ENCODE measurements around the gene CABP5. TPM values are rescaled to one million over a fixed set of nuclear protein-coding genes. Genes with fewer than 3 reads are reported as not detected.

CABP5 gene
- total RNA-seq, 1 donor from 2014 or later = not detected

GRCh38 chr19:48064509-48064908 lies 20.6 kb upstream of the CABP5 start:
- Histone ChIP-seq H3K27me3 (ENCODE audit: control insufficient read depth in 3 of 3, insufficient read depth in 3 of 3, low read length in 3 of 3) (no peaks in the 10 kb centered on the region), H3K4me1 (ENCODE audit: control insufficient read depth in 3 of 3, insufficient read depth in 3 of 3, low read length in 3 of 3) (peaks cover 0 to 9% (median 0%) of the 10 kb centered on the region in 3 donors), H3K9ac (ENCODE audit: low read depth in 1 of 3, low read length in 3 of 3) (no peak overlapping the region), H3K36me3 (ENCODE audit: control insufficient read depth in 3 of 3, insufficient read depth in 3 of 3, low read length in 3 of 3) (peaks cover 30 to 50% (median 40%) of the 10 kb centered on the region in 3 donors), H3K9me3 (ENCODE audit: control insufficient read depth in 3 of 3, low read length in 3 of 3) (no peaks in the 10 kb centered on the region), H3K4me3 (ENCODE audit: low read length in 3 of 3) (no peak overlapping the region), H3K27ac (ENCODE audit: low read depth, low read length) (no peak overlapping the region)

DNA sequence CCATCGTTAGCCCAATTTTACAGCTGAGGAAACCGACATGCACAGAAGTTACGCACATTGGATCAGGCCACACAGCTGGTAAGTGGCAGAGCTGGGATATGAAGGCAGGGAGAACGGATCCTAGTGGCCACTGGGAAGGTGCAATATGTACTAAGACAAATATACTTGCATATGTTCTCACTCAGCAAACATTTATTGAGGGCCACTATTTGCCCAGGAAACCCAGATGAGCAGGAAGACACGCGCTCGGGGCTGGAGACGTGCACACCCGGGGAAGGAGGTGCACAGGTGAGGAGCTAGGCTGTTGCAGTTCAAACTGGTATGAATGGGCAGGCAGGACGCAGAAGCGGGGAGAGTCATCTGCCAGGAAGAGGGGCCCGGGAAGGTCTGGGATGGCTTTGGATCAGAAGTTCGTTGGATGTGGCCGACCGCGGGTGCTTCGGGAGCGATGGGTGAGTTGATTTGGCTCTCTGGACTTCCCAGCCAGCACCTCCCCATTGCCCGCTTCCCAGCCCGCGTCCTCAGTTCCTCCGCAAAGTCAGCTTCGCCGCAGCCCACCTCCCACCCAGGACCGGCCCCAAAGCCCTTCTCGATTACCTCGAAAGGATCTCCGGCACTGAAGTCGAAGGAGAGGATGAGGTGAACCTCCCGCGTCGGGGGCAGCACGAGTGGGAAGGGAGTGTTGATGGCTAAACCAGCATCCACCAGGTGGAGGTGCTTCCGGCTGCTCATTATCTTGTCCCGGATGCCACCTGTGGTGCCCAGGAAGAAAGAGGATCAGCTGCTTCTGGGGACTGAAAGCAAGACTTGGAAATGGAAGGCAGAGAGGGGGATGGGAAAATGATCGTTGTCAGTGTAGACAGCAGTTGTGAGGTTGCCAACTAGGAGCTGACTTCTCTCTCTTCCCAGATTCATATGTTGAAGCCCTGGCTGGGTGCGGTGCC lies 17.8 kb upstream of the CABP5 start:
- Histone ChIP-seq H3K36me3 (ENCODE audit: control insufficient read depth in 3 of 3, insufficient read depth in 3 of 3, low read length in 3 of 3) (peaks cover 18 to 34% (median 33%) of the 10 kb centered on the region in 3 donors), H3K27me3 (ENCODE audit: control insufficient read depth in 3 of 3, insufficient read depth in 3 of 3, low read length in 3 of 3) (no peaks in the 10 kb centered on the region), H3K4me3 (ENCODE audit: low read length in 3 of 3) (no peak overlapping the region), H3K9ac (ENCODE audit: low read depth in 1 of 3, low read length in 3 of 3) (no peak overlapping the region), H3K27ac (ENCODE audit: low read depth, low read length) (no peak overlapping the region), H3K4me1 (ENCODE audit: control insufficient read depth in 3 of 3, insufficient read depth in 3 of 3, low read length in 3 of 3) (peaks cover 0 to 4% (median 0%) of the 10 kb centered on the region in 3 donors), H3K9me3 (ENCODE audit: control insufficient read depth in 3 of 3, low read length in 3 of 3) (no peaks in the 10 kb centered on the region)

DNA sequence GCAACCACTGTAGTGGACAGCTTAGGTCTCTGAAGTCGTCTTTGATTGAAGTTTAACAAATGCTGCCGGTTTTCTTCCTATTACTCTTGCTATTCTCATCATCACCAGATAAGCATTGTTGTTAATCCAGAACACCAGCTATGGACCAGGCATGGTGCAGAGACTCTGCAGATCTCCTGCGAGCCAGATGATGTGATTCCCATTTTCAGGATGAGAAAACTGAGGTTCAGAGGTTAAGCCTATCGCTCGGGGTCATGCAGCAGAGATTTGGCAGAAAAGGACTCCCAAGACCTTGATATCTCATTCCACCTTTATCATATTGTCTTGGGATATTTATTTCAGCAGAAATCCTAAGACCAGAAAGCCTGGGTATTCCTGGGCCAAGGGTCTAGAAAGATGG lies 16.5 kb upstream of the CABP5 start:
- H3K27ac ChIP-seq (ENCODE audit: low read depth, low read length) = no peak overlapping the region
- peaks cover 12 to 27% (median 27%) of the 10 kb centered on the region in 3 donors for H3K36me3 ChIP-seq (ENCODE audit: control insufficient read depth in 3 of 3, insufficient read depth in 3 of 3, low read length in 3 of 3)
- no peak overlapping the region for H3K4me3 ChIP-seq (ENCODE audit: low read length in 3 of 3)
- peaks cover 0 to 4% (median 0%) of the 10 kb centered on the region in 3 donors for H3K4me1 ChIP-seq (ENCODE audit: control insufficient read depth in 3 of 3, insufficient read depth in 3 of 3, low read length in 3 of 3)
- H3K27me3 ChIP-seq (ENCODE audit: control insufficient read depth in 3 of 3, insufficient read depth in 3 of 3, low read length in 3 of 3) = no peaks in the 10 kb centered on the region
- no peak overlapping the region for H3K9ac ChIP-seq (ENCODE audit: low read depth in 1 of 3, low read length in 3 of 3)
- no peaks in the 10 kb centered on the region for H3K9me3 ChIP-seq (ENCODE audit: control insufficient read depth in 3 of 3, low read length in 3 of 3)

GRCh38 chr19:48059331-48059730 lies 15.5 kb upstream of the CABP5 start:
- Histone ChIP-seq H3K4me3 (ENCODE audit: low read length in 3 of 3) (no peak overlapping the region), H3K27ac (ENCODE audit: low read depth, low read length) (no peak overlapping the region), H3K4me1 (ENCODE audit: control insufficient read depth in 3 of 3, insufficient read depth in 3 of 3, low read length in 3 of 3) (peaks cover 0 to 4% (median 0%) of the 10 kb centered on the region in 3 donors), H3K36me3 (ENCODE audit: control insufficient read depth in 3 of 3, insufficient read depth in 3 of 3, low read length in 3 of 3) (peaks cover 18 to 30% (median 28%) of the 10 kb centered on the region in 3 donors), H3K27me3 (ENCODE audit: control insufficient read depth in 3 of 3, insufficient read depth in 3 of 3, low read length in 3 of 3) (no peaks in the 10 kb centered on the region), H3K9me3 (ENCODE audit: control insufficient read depth in 3 of 3, low read length in 3 of 3) (no peaks in the 10 kb centered on the region), H3K9ac (ENCODE audit: low read depth in 1 of 3, low read length in 3 of 3) (no peak overlapping the region)

- H3K36me3 ChIP-seq (ENCODE audit: control insufficient read depth in 3 of 3, insufficient read depth in 3 of 3, low read length in 3 of 3) = peaks cover 41 to 53% (median 50%) of the 10 kb centered on the region in 3 donors
- H3K9ac ChIP-seq (ENCODE audit: low read depth in 1 of 3, low read length in 3 of 3) = no peak overlapping the region
- H3K4me1 ChIP-seq (ENCODE audit: control insufficient read depth in 3 of 3, insufficient read depth in 3 of 3, low read length in 3 of 3) = no peaks in the 10 kb centered on the region
- H3K27ac ChIP-seq (ENCODE audit: low read depth, low read length) = no peak overlapping the region
- no peaks in the 10 kb centered on the region for H3K9me3 ChIP-seq (ENCODE audit: control insufficient read depth in 3 of 3, low read length in 3 of 3)
- H3K4me3 ChIP-seq (ENCODE audit: low read length in 3 of 3) = no peak overlapping the region
- H3K27me3 ChIP-seq (ENCODE audit: control insufficient read depth in 3 of 3, insufficient read depth in 3 of 3, low read length in 3 of 3) = no peaks in the 10 kb centered on the region
Observed at GRCh38 chr19:48053856-48054255, 10.0 kb upstream of the CABP5 start.

GRCh38 chr19:48053076-48053475 lies 9.2 kb upstream of the CABP5 start:
- no peak overlapping the region for H3K27ac ChIP-seq (ENCODE audit: low read depth, low read length)
- H3K27me3 ChIP-seq (ENCODE audit: control insufficient read depth in 3 of 3, insufficient read depth in 3 of 3, low read length in 3 of 3) = no peaks in the 10 kb centered on the region
- no peaks in the 10 kb centered on the region for H3K9me3 ChIP-seq (ENCODE audit: control insufficient read depth in 3 of 3, low read length in 3 of 3)
- H3K36me3 ChIP-seq (ENCODE audit: control insufficient read depth in 3 of 3, insufficient read depth in 3 of 3, low read length in 3 of 3) = peaks cover 47 to 61% (median 58%) of the 10 kb centered on the region in 3 donors
- no peak overlapping the region for H3K9ac ChIP-seq (ENCODE audit: low read depth in 1 of 3, low read length in 3 of 3)
- no peak overlapping the region for H3K4me3 ChIP-seq (ENCODE audit: low read length in 3 of 3)
- H3K4me1 ChIP-seq (ENCODE audit: control insufficient read depth in 3 of 3, insufficient read depth in 3 of 3, low read length in 3 of 3) = no peaks in the 10 kb centered on the region

DNA sequence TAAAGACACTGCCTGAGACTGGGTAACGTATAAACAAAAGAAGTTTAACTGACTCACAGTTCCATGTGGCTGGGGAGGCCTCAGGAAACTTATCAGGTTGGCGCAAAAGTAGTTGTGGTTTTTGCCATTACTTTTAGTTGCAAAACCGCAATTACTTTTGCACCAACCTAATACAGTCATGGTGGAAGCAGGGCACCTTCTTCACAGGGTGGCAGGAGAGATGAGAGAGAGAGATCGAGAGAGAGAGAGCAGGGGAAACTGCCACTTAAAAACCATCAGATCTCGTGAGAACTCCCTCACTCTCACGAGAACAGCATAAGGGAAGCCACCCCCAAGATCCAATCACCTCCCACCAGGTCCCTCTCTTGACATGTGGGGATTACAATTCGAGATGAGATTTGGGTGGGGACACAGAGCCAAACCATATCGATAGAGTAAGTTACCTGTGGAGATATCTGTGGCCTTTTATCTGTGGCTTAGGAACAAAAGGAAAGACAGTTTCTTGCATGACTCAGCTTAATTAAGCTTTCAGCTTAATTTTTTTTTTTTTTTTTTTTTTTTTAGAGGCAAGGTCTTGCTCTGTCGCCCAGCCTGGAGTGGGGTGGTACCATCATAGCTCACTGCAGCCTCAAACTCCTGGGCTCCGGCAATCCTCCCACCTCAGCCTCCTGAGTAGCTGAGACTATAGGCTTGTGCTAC lies 7.6 kb upstream of the CABP5 start:
- Histone ChIP-seq H3K4me3 (ENCODE audit: low read length in 3 of 3) (no peak overlapping the region), H3K9ac (ENCODE audit: low read depth in 1 of 3, low read length in 3 of 3) (no peak overlapping the region), H3K36me3 (ENCODE audit: control insufficient read depth in 3 of 3, insufficient read depth in 3 of 3, low read length in 3 of 3) (peaks cover 53 to 71% (median 65%) of the 10 kb centered on the region in 3 donors), H3K9me3 (ENCODE audit: control insufficient read depth in 3 of 3, low read length in 3 of 3) (no peaks in the 10 kb centered on the region), H3K4me1 (ENCODE audit: control insufficient read depth in 3 of 3, insufficient read depth in 3 of 3, low read length in 3 of 3) (no peaks in the 10 kb centered on the region), H3K27ac (ENCODE audit: low read depth, low read length) (no peak overlapping the region), H3K27me3 (ENCODE audit: control insufficient read depth in 3 of 3, insufficient read depth in 3 of 3, low read length in 3 of 3) (no peaks in the 10 kb centered on the region)

GRCh38 chr19:48044561-48044960 lies 682 bp upstream of the CABP5 start:
- Histone ChIP-seq H3K4me1 (ENCODE audit: control insufficient read depth in 3 of 3, insufficient read depth in 3 of 3, low read length in 3 of 3) (no peaks in the 10 kb centered on the region), H3K9me3 (ENCODE audit: control insufficient read depth in 3 of 3, low read length in 3 of 3) (no peaks in the 10 kb centered on the region), H3K27ac (ENCODE audit: low read depth, low read length) (no peak overlapping the region), H3K27me3 (ENCODE audit: control insufficient read depth in 3 of 3, insufficient read depth in 3 of 3, low read length in 3 of 3) (peaks cover 0 to 7% (median 5%) of the 10 kb centered on the region in 3 donors), H3K9ac (ENCODE audit: low read depth in 1 of 3, low read length in 3 of 3) (no peak overlapping the region), H3K36me3 (ENCODE audit: control insufficient read depth in 3 of 3, insufficient read depth in 3 of 3, low read length in 3 of 3) (peaks cover 18 to 24% (median 22%) of the 10 kb centered on the region in 3 donors), H3K4me3 (ENCODE audit: low read length in 3 of 3) (no peak overlapping the region)

DNA sequence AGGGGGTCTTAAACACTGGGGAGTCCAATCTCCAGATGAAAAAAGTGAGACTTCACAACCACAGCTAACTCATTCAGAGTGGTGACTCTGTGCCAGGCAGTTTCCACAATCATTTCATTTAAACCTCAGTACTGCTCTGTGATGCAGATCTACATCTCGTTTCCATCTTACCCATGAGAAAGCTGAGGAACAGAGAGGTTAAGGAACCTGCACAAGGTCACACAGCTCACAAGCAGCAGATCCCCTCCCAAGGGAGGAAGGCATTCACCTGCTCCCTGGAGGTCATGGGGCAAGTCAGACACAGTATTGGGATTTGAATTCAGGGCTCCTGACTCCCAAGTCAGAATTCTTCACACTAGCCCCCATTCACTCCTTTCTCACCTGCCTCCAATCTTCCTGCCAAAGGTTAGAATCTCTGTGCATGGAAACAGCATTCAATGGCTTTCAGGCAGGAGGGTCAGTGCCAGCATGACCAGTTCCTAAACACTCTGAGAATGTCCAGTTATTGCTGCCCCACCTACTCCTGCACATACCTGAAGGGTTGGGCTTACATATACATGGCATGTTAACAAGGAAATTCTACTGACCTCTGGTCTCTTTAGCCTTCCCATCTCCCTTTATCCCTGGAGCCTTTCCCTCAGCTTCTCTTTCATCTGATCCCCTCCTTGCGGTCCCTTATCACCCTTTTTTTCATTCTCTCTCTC lies 1.9 kb downstream of the CABP5 start:
- H3K36me3 ChIP-seq (ENCODE audit: control insufficient read depth in 3 of 3, insufficient read depth in 3 of 3, low read length in 3 of 3) = no peaks in the 10 kb centered on the region
- no peaks in the 10 kb centered on the region for H3K9me3 ChIP-seq (ENCODE audit: control insufficient read depth in 3 of 3, low read length in 3 of 3)
- H3K4me1 ChIP-seq (ENCODE audit: control insufficient read depth in 3 of 3, insufficient read depth in 3 of 3, low read length in 3 of 3) = no peaks in the 10 kb centered on the region
- H3K27me3 ChIP-seq (ENCODE audit: control insufficient read depth in 3 of 3, insufficient read depth in 3 of 3, low read length in 3 of 3) = peaks cover 5 to 7% (median 5%) of the 10 kb centered on the region in 3 donors
- no peak overlapping the region for H3K27ac ChIP-seq (ENCODE audit: low read depth, low read length)
- no peak overlapping the region for H3K9ac ChIP-seq (ENCODE audit: low read depth in 1 of 3, low read length in 3 of 3)
- H3K4me3 ChIP-seq (ENCODE audit: low read length in 3 of 3) = no peak overlapping the region

Measured in skeletal muscle tissue (tissue), 4 donors.